RPMI7951 (cell line): ENCODE measurements around the gene PIGU. TPM values are rescaled to one million over a fixed set of nuclear protein-coding genes. Genes with fewer than 3 reads are reported as not detected.
"Not testable (repeated sequence)": the region's sequence is repeated elsewhere in the genome, so short reads cannot be mapped to it uniquely, and the experiment has no call there.

ENCODE experiments used
- DNase-seq: peaks from one replicate; pipeline ENCODE4 v3.0.0-alpha.2; 2012; ENCODE audit warnings: low read depth
- total RNA-seq: library from RNA; depleted of rRNA; stranded (reverse); fragments of >200 nt; shearing (Covaris generic); gene quantifications from 2 replicates; pipeline ENCODE4 v1.2.3, GENCODE V29; 2014

The PIGU gene
- total RNA-seq, 1 experiment from 2014 or later = 48.1 TPM

- no peak for DNase-seq
These were observed 13.5 kb downstream of the PIGU start for GRCh38 chr20:34663213-34663943.

- peak; percentile 64 for DNase-seq
These were observed 15.1 kb downstream of the PIGU start for GRCh38 chr20:34661811-34662210.

GRCh38 chr20:34658654-34659053 is 18.2 kb downstream of the PIGU start:
- DNase-seq = not testable (repeated sequence)

GRCh38 chr20:34654207-34654744 is 22.6 kb downstream of the PIGU start:
- DNase-seq = no peak

- DNase-seq = no peak
These were observed 25.7 kb downstream of the PIGU start for GRCh38 chr20:34651200-34651599.

GRCh38 chr20:34647737-34648136 is 29.2 kb downstream of the PIGU start:
- DNase-seq = no peak

- DNase-seq = no peak
These were observed 31.9 kb downstream of the PIGU start for GRCh38 chr20:34644951-34645350.

- DNase-seq = no peak
These were observed 32.5 kb downstream of the PIGU start for GRCh38 chr20:34644345-34644744.

GRCh38 chr20:34643928-34644327 is 33.0 kb downstream of the PIGU start:
- DNase-seq = no peak

- DNase-seq = no peak
These were observed 34.9 kb downstream of the PIGU start for GRCh38 chr20:34642009-34642408.

- no peak for DNase-seq
These were observed 37.1 kb downstream of the PIGU start for GRCh38 chr20:34639755-34640222.

- DNase-seq = no peak
These were observed 38.4 kb downstream of the PIGU start for GRCh38 chr20:34638532-34638931.

GRCh38 chr20:34638039-34638292 is 38.9 kb downstream of the PIGU start:
- DNase-seq = no peak

GRCh38 chr20:34637245-34638038 is 39.5 kb downstream of the PIGU start:
- DNase-seq = peak; percentile 64

GRCh38 chr20:34636648-34637047 is 40.2 kb downstream of the PIGU start:
- no peak for DNase-seq

- DNase-seq = no peak
These were observed 42.5 kb downstream of the PIGU start for GRCh38 chr20:34634392-34634791.

GRCh38 chr20:34632870-34633452 is 43.9 kb downstream of the PIGU start:
- no peak for DNase-seq

GRCh38 chr20:34629904-34630303 is 47.0 kb downstream of the PIGU start:
- no peak for DNase-seq

- no peak for DNase-seq
These were observed 47.5 kb downstream of the PIGU start for GRCh38 chr20:34629342-34629741.

GRCh38 chr20:34628026-34628425 is 48.9 kb downstream of the PIGU start:
- no peak for DNase-seq

GRCh38 chr20:34627458-34627857 is 49.4 kb downstream of the PIGU start:
- no peak for DNase-seq

GRCh38 chr20:34626992-34627391 is 49.9 kb downstream of the PIGU start:
- no peak for DNase-seq

GRCh38 chr20:34624629-34625028 is 52.3 kb downstream of the PIGU start:
- DNase-seq = no peak
